Suprapubic skin (tissue), 4 donors: ENCODE data around the gene MGAT2. TPM values are rescaled to one million over a fixed set of nuclear protein-coding genes. Genes with fewer than 3 reads are reported as not detected.
"Not testable (repeated sequence)": the region's sequence is repeated elsewhere in the genome, so short reads cannot be mapped to it uniquely, and the experiment has no call there.

Experiments used
- DNase-seq, 2 donors: peaks; one replicate each; pipeline ENCODE4 v3.0.0-alpha.2; 2019; ENCODE audit warnings: low spot score in 2 of 2
- H3K27ac ChIP-seq: fragments of 200-600 bp; sonication (generic); one replicate; pipeline ENCODE4 v1.5.1; 2019
- H3K27me3 ChIP-seq: fragments of 200-600 bp; sonication (generic); one replicate; pipeline ENCODE4 v1.5.1; 2019
- H3K36me3 ChIP-seq: fragments of 200-600 bp; sonication (generic); one replicate; pipeline ENCODE4 v1.5.1; 2019
- H3K4me1 ChIP-seq: fragments of 200-600 bp; sonication (generic); one replicate; pipeline ENCODE4 v1.5.1; 2019
- H3K4me3 ChIP-seq: fragments of 200-600 bp; sonication (generic); one replicate; pipeline ENCODE4 v1.5.1; 2019; ENCODE audit warnings: mild to moderate bottlenecking
- H3K9me3 ChIP-seq: fragments of 200-600 bp; sonication (generic); one replicate; pipeline ENCODE4 v1.5.1; 2019
- CTCF ChIP-seq, 2 donors: fragments of 200-600 bp in 1 of 2; fragments of 450-650 bp in 1 of 2; sonication (generic) in 1 of 2; IDR thresholded peaks; one replicate each; pipeline ENCODE4 v1.5.1; 2016 to 2019; ENCODE audit warnings: antibody characterized with exemption in 2 of 2, mild to moderate bottlenecking in 1 of 2, moderate library complexity in 1 of 2
- EP300 ChIP-seq: sonication (generic); formaldehyde crosslinking; IDR thresholded peaks from one replicate; pipeline ENCODE4 v1.6.1; 2017; ENCODE audit warnings: antibody characterized with exemption
- POLR2A ChIP-seq, 2 donors: fragments of 450-650 bp; IDR thresholded peaks; one replicate each; pipeline ENCODE4 v1.6.1; 2017; ENCODE audit warnings: antibody characterized with exemption in 2 of 2, mild to moderate bottlenecking in 2 of 2, moderate library complexity in 2 of 2
- POLR2AphosphoS5 ChIP-seq, 3 donors: sonication (generic); formaldehyde crosslinking; IDR thresholded peaks; one replicate each; pipeline ENCODE4 v1.6.1; 2017; ENCODE audit warnings: antibody characterized with exemption in 3 of 3
- WGBS: methylation state at CpG from one replicate; pipeline ENCODE4 v1.1.5; 2018; 5-methylcytosine and 5-hydroxymethylcytosine counted together
- total RNA-seq, 4 donors: library from RNA; depleted of rRNA; stranded (reverse); fragments of >200 nt; gene quantifications; one replicate each; pipeline ENCODE4 v1.1.0, GENCODE V29; 2016

Gene MGAT2
- total RNA-seq, 4 donors from 2014 or later = 8.9 to 17.5 (median 15.1) TPM

GRCh38 chr14:49612671-49613070, 7.9 kb upstream of the MGAT2 start:
- Histone ChIP-seq H3K36me3 (no peaks in the 10 kb centered on the region), H3K4me1 (no peaks in the 10 kb centered on the region), H3K27ac (no peak overlapping the region), H3K4me3 (no peak overlapping the region), H3K9me3 (no peaks in the 10 kb centered on the region), H3K27me3 (no peaks in the 10 kb centered on the region)
- WGBS = 88% methylated on average over 8 of the region's 8 CpGs
- no peak for TF ChIP-seq EP300
- no peak for TF ChIP-seq POLR2A (IDR thresholded peaks at IDR 0.05)
- TF ChIP-seq POLR2AphosphoS5 (IDR thresholded peaks at IDR 0.05) = no peak
- no peak for DNase-seq

GRCh38 chr14:49614196-49614595, 6.4 kb upstream of the MGAT2 start:
- no peaks in the 10 kb centered on the region for H3K9me3 ChIP-seq
- no peak overlapping the region for H3K4me3 ChIP-seq
- H3K36me3 ChIP-seq = peaks cover 13% of the 10 kb centered on the region
- 86% methylated on average over 2 of the region's 2 CpGs for WGBS
- H3K27me3 ChIP-seq = no peaks in the 10 kb centered on the region
- TF ChIP-seq EP300 = no peak
- no peak for TF ChIP-seq CTCF (IDR thresholded peaks at IDR 0.05)
- no peak for TF ChIP-seq POLR2A (IDR thresholded peaks at IDR 0.05)
- TF ChIP-seq POLR2AphosphoS5 (IDR thresholded peaks at IDR 0.05) = no peak
- DNase-seq = no peak
- H3K4me1 ChIP-seq = peaks cover 6% of the 10 kb centered on the region
- no peak overlapping the region for H3K27ac ChIP-seq

- WGBS = 78% methylated on average over 6 of the region's 6 CpGs
- H3K27me3 ChIP-seq = no peaks in the 10 kb centered on the region
- no peak for DNase-seq
- no peak overlapping the region for H3K27ac ChIP-seq
- H3K9me3 ChIP-seq = no peaks in the 10 kb centered on the region
- H3K36me3 ChIP-seq = peaks cover 13% of the 10 kb centered on the region
- H3K4me1 ChIP-seq = peaks cover 12% of the 10 kb centered on the region
- TF ChIP-seq CTCF (IDR thresholded peaks at IDR 0.05) (no peak), EP300 (no peak), POLR2AphosphoS5 (IDR thresholded peaks at IDR 0.05) (no peak), POLR2A (IDR thresholded peaks at IDR 0.05) (no peak)
- no peak overlapping the region for H3K4me3 ChIP-seq
These were observed 4.8 kb upstream of the MGAT2 start for GRCh38 chr14:49615776-49616175.

GRCh38 chr14:49617852-49618519, 2.6 kb upstream of the MGAT2 start:
- Histone ChIP-seq H3K36me3 (peaks cover 13% of the 10 kb centered on the region), H3K9me3 (no peaks in the 10 kb centered on the region), H3K27ac (no peak overlapping the region), H3K4me1 (peaks cover 30% of the 10 kb centered on the region), H3K4me3 (no peak overlapping the region), H3K27me3 (no peaks in the 10 kb centered on the region)
- TF ChIP-seq CTCF (IDR thresholded peaks at IDR 0.05) (no peak), EP300 (no peak), POLR2A (IDR thresholded peaks at IDR 0.05) (no peak), POLR2AphosphoS5 (IDR thresholded peaks at IDR 0.05) (no peak)
- no peak for DNase-seq
- 85% methylated on average over 6 of the region's 6 CpGs for WGBS

- Histone ChIP-seq H3K36me3 (peaks cover 13% of the 10 kb centered on the region), H3K4me1 (peaks cover 43% of the 10 kb centered on the region), H3K4me3 (peak overlapping the region; percentile 99), H3K27ac (peak overlapping the region; percentile 99)
- DNase-seq, H3K9me3 ChIP-seq, H3K27me3 ChIP-seq: not testable (repeated sequence)
- WGBS = 55% methylated on average over 19 of the region's 19 CpGs
These were observed 1.3 kb upstream of the MGAT2 start for GRCh38 chr14:49619273-49619672.

GRCh38 chr14:49619730-49620129, 869 bp upstream of the MGAT2 start:
- Histone ChIP-seq H3K36me3 (peaks cover 13% of the 10 kb centered on the region), H3K4me1 (peaks cover 48% of the 10 kb centered on the region), H3K27me3 (no peaks in the 10 kb centered on the region), H3K9me3 (no peaks in the 10 kb centered on the region), H3K4me3 (peak overlapping the region; percentile 99), H3K27ac (peak overlapping the region; percentile 99)
- TF ChIP-seq POLR2A (IDR thresholded peaks at IDR 0.05) (no peak), EP300 (no peak), POLR2AphosphoS5 (IDR thresholded peaks at IDR 0.05) (no peak), CTCF (IDR thresholded peaks at IDR 0.05) (no peak)
- 0% methylated on average over 11 of the region's 11 CpGs for WGBS
- no peak for DNase-seq
